GM12891 (cell line): ENCODE results near the gene B4GALT1.

Experiments used
- POLR2A ChIP-seq: IDR thresholded peaks from 2 replicates; pipeline ENCODE4 v1.6.1; 2011; ENCODE audit warnings: low read depth, low read length, control low read depth
- POLR2AphosphoS5 ChIP-seq: IDR thresholded peaks from 2 replicates; pipeline ENCODE4 v1.6.1; 2011; ENCODE audit warnings: low read depth, low read length, control low read depth
- SPI1 ChIP-seq: IDR thresholded peaks from 2 replicates; pipeline ENCODE4 v1.6.1; 2011; ENCODE audit warnings: low read depth, low read length, control low read depth

DNA sequence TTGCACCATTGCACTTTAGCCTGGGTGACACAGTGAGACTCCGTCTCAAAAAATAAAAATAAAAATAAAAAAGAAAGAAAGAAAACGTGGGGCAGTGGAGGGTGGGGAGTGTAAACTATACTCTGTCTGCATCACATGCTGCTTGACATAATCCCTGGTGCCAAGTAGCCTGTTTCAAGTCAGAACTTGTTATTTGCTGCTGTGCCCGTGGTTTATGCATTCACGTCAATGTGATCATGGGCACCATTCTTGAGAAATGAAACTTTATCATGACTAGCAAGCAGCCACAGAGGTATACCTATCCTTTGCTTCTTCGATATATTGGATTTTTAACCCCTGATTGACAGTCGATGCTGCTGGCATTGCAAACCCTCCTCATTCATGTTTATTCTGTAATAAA lies 86.6 kb downstream of the B4GALT1 start:
- no peak for TF ChIP-seq POLR2AphosphoS5
- TF ChIP-seq POLR2A: no peak
- TF ChIP-seq SPI1: no peak
